Dermis blood vessel endothelial cell (primary cell): Measurements from ENCODE around the gene GNGT1. TPM values are rescaled to one million over a fixed set of nuclear protein-coding genes. Genes with fewer than 3 reads are reported as not detected.
"Not testable (repeated sequence)": the region's sequence is repeated elsewhere in the genome, so short reads cannot be mapped to it uniquely, and the experiment has no call there.

ENCODE experiments used
- DNase-seq: peaks from one replicate; pipeline ENCODE4 v3.0.0; 2010
- total RNA-seq: library from RNA; depleted of rRNA; stranded (reverse); fragments of >200 nt; gene quantifications from 2 replicates; pipeline ENCODE4 v1.2.3, GENCODE V29; 2014

The GNGT1 gene
- total RNA-seq, 1 donor from 2014 or later: not detected

GRCh38 chr7:93910076-93910994, 4.0 kb downstream of the GNGT1 start:
- DNase-seq: peak; percentile 66

- DNase-seq: not testable (repeated sequence)
Measured at GRCh38 chr7:93911242-93911641, 4.9 kb downstream of the GNGT1 start.

- DNase-seq: peak; percentile 40
Measured at GRCh38 chr7:93911661-93912060, 5.3 kb downstream of the GNGT1 start.

GRCh38 chr7:93913197-93913596, 6.8 kb downstream of the GNGT1 start:
- peak; percentile 23 for DNase-seq

- DNase-seq: peak; percentile 77
Measured at GRCh38 chr7:93914581-93915066, 8.3 kb downstream of the GNGT1 start.

GRCh38 chr7:93915206-93915842, 9.0 kb downstream of the GNGT1 start:
- DNase-seq: not testable (repeated sequence)

GRCh38 chr7:93915888-93916287, 9.5 kb downstream of the GNGT1 start:
- not testable (repeated sequence) for DNase-seq

- DNase-seq: not testable (repeated sequence)
Measured at GRCh38 chr7:93916315-93916714, 9.9 kb downstream of the GNGT1 start.

- DNase-seq: no peak
Measured at GRCh38 chr7:93920496-93921182, 14.3 kb downstream of the GNGT1 start.

GRCh38 chr7:93921186-93921585, 14.8 kb downstream of the GNGT1 start:
- DNase-seq: peak; percentile 38

- peak; percentile 93 for DNase-seq
Measured at GRCh38 chr7:93921607-93922566, 15.5 kb downstream of the GNGT1 start, which contains the start of gene GNG11. Gene GNG11, plus strand, starts transcription at chr7:93921735. Its CDS starts 403 bp downstream, at chr7:93922138.

- DNase-seq: peak; percentile 55
Measured at GRCh38 chr7:93923296-93923695, 16.9 kb downstream of the GNGT1 start.

- peak; percentile 35 for DNase-seq
Measured at GRCh38 chr7:93923942-93924341, 17.6 kb downstream of the GNGT1 start.

GRCh38 chr7:93926800-93927199, 20.4 kb downstream of the GNGT1 start:
- no peak for DNase-seq

- no peak for DNase-seq
Measured at GRCh38 chr7:93927585-93927984, 21.2 kb downstream of the GNGT1 start.

- no peak for DNase-seq
Measured at GRCh38 chr7:93931655-93932054, 25.3 kb downstream of the GNGT1 start.

GRCh38 chr7:93933156-93933555, 26.8 kb downstream of the GNGT1 start:
- no peak for DNase-seq

GRCh38 chr7:93935102-93935501, 28.7 kb downstream of the GNGT1 start:
- DNase-seq: no peak

- DNase-seq: no peak
Measured at GRCh38 chr7:93937818-93938217, 31.5 kb downstream of the GNGT1 start.

GRCh38 chr7:93938293-93938692, 31.9 kb downstream of the GNGT1 start:
- peak; percentile 45 for DNase-seq

GRCh38 chr7:93941945-93942344, 35.6 kb downstream of the GNGT1 start:
- no peak for DNase-seq
